ENCODE results near the gene NKD1. TPM values are rescaled to one million over a fixed set of nuclear protein-coding genes. Genes with fewer than 3 reads are reported as not detected.

NKD1 gene
- total RNA-seq, 1 experiment from 2014 or later, result 11.4 TPM

GRCh38 chr16:50624449-50624970 is 76.3 kb downstream of the NKD1 start:
- Histone ChIP-seq H3K27ac (ENCODE audit: low read depth, low read length) (no peak overlapping the region), H3K4me1 (ENCODE audit: control insufficient read depth in 1 of 2, insufficient read depth in 2 of 2, low read length in 2 of 2) (peaks cover 0 to 6% of the 10 kb centered on the region in 2 experiments; a peak in 1 of 4 replicates), H3K9me3 (ENCODE audit: control insufficient read depth in 1 of 2, insufficient read depth in 1 of 2, low read depth in 1 of 2, low read length in 2 of 2) (no peaks in the 10 kb centered on the region), H3K79me2 (ENCODE audit: insufficient read depth, low read length) (no peaks in the 10 kb centered on the region), H2AFZ (ENCODE audit: low read depth, low read length, poor library complexity, severe bottlenecking) (no peak overlapping the region), H3K9me2 (ENCODE audit: insufficient read depth) (no peaks in the 10 kb centered on the region), H3K36me3 (ENCODE audit: control insufficient read depth in 1 of 2, insufficient read depth in 2 of 2, low read length in 2 of 2) (no peaks in the 10 kb centered on the region), H3K4me3 (replicated peaks in 1 of 2; ENCODE audit: low read depth in 1 of 2, low read length in 2 of 2) (no peak overlapping the region), H4K20me1 (ENCODE audit: insufficient read depth) (no peaks in the 10 kb centered on the region), H3K4me2 (ENCODE audit: low read length) (no peak overlapping the region), H3K27me3 (ENCODE audit: insufficient read depth, low read length) (no peaks in the 10 kb centered on the region), H3K9ac (ENCODE audit: low read length) (no peak overlapping the region)
- BruUV-seq (replicated peaks), result no TSS peak
- intact Hi-C loops (cut with micrococcal nuclease), result no loop called here
- ATAC-seq (no peak), DNase-seq (ENCODE audit: low read depth, low spot score) (no peak)
- CTCF ChIA-PET, result no interaction called here
- POLR2A ChIA-PET, result no interaction called here
- no peak for TF ChIP-seq MAX (IDR thresholded peaks at IDR 0.05)
- TF ChIP-seq EZH2phosphoT487 (IDR thresholded peaks at IDR 0.05; ENCODE audit: borderline replicate concordance), result no peak
- TF ChIP-seq JUND (IDR thresholded peaks at IDR 0.05), result no peak
- TF ChIP-seq, protein P1, sequence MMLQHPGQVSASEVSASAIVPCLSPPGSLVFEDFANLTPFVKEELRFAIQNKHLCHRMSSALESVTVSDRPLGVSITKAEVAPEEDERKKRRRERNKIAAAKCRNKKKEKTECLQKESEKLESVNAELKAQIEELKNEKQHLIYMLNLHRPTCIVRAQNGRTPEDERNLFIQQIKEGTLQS (IDR thresholded peaks at IDR 0.05), result no peak
- no peak for TF ChIP-seq TCF7L2 (IDR thresholded peaks at IDR 0.05; ENCODE audit: borderline replicate concordance, extremely low read depth, insufficient read depth, insufficient read length)
- no peak for TF ChIP-seq EGR1 (IDR thresholded peaks at IDR 0.05; ENCODE audit: low read depth)
- no peak for TF ChIP-seq POLR2AphosphoS5 (IDR thresholded peaks at IDR 0.05; ENCODE audit: low read depth, low read length)
- no peak for TF ChIP-seq YY1 (IDR thresholded peaks at IDR 0.05; ENCODE audit: extremely low read depth, insufficient replicate concordance, low read depth, low read length)
- TF ChIP-seq ZNF274 (IDR thresholded peaks at IDR 0.05; ENCODE audit: low read depth, low read length), result no peak
- TF ChIP-seq, protein P2, sequence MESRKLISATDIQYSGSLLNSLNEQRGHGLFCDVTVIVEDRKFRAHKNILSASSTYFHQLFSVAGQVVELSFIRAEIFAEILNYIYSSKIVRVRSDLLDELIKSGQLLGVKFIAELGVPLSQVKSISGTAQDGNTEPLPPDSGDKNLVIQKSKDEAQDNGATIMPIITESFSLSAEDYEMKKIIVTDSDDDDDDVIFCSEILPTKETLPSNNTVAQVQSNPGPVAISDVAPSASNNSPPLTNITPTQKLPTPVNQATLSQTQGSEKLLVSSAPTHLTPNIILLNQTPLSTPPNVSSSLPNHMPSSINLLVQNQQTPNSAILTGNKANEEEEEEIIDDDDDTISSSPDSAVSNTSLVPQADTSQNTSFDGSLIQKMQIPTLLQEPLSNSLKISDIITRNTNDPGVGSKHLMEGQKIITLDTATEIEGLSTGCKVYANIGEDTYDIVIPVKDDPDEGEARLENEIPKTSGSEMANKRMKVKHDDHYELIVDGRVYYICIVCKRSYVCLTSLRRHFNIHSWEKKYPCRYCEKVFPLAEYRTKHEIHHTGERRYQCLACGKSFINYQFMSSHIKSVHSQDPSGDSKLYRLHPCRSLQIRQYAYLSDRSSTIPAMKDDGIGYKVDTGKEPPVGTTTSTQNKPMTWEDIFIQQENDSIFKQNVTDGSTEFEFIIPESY (IDR thresholded peaks at IDR 0.05; ENCODE audit: extremely low read depth, insufficient replicate concordance, low read length), result no peak
- no peak for TF ChIP-seq RAD21 (IDR thresholded peaks at IDR 0.05; ENCODE audit: low read depth)
- TF ChIP-seq, protein P3, sequence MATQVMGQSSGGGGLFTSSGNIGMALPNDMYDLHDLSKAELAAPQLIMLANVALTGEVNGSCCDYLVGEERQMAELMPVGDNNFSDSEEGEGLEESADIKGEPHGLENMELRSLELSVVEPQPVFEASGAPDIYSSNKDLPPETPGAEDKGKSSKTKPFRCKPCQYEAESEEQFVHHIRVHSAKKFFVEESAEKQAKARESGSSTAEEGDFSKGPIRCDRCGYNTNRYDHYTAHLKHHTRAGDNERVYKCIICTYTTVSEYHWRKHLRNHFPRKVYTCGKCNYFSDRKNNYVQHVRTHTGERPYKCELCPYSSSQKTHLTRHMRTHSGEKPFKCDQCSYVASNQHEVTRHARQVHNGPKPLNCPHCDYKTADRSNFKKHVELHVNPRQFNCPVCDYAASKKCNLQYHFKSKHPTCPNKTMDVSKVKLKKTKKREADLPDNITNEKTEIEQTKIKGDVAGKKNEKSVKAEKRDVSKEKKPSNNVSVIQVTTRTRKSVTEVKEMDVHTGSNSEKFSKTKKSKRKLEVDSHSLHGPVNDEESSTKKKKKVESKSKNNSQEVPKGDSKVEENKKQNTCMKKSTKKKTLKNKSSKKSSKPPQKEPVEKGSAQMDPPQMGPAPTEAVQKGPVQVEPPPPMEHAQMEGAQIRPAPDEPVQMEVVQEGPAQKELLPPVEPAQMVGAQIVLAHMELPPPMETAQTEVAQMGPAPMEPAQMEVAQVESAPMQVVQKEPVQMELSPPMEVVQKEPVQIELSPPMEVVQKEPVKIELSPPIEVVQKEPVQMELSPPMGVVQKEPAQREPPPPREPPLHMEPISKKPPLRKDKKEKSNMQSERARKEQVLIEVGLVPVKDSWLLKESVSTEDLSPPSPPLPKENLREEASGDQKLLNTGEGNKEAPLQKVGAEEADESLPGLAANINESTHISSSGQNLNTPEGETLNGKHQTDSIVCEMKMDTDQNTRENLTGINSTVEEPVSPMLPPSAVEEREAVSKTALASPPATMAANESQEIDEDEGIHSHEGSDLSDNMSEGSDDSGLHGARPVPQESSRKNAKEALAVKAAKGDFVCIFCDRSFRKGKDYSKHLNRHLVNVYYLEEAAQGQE (IDR thresholded peaks at IDR 0.05; ENCODE audit: low read depth), result no peak
- TF ChIP-seq CEBPB (IDR thresholded peaks at IDR 0.05; ENCODE audit: low read depth), result no peak
- no peak for TF ChIP-seq SIN3A (IDR thresholded peaks at IDR 0.05; ENCODE audit: low read depth)
- TF ChIP-seq ELF1 (IDR thresholded peaks at IDR 0.05; ENCODE audit: borderline replicate concordance, low read depth), result no peak
- RAD21 ChIA-PET (ENCODE audit: low non-redundant PET in 1 of 2, low total read pairs in 2 of 2, uncharacterized antibody in 2 of 2, unreplicated experiment in 2 of 2), result no interaction called here
